ENCODE data around the gene GSKIP. TPM values are rescaled to one million over a fixed set of nuclear protein-coding genes. Genes with fewer than 3 reads are reported as not detected.
A peak's percentile ranks its signal among the peaks of the same experiment; 100 is the strongest.

GSKIP gene
- total RNA-seq, 2 experiments from 2014 or later = 25.4 to 25.9 TPM

DNA sequence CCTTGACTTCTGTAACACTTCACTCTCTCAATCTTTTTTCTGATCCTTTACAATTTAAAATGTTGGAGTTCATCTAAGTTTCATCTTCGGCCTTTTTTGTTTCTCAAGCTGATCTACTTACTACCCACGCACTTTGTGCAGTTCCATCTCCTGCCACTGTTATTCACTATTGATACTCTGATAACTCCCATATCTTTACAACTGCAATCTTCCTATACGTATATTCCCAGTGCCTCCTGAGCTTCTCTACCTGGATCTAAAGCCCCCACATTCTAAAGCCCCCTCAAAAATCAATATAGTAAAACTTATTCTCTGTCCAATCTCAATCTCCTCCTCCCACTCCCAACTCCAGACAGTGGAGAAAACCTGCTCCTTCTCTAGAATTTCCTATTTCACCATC is 6.1 kb upstream of the GSKIP start:
- Mint-ChIP-seq H3K36me3 (ENCODE audit: low read depth) (no peaks in the 10 kb centered on the region), H3K4me3 (no peak overlapping the region), H3K27ac (no peak overlapping the region), H3K27me3 (no peaks in the 10 kb centered on the region), H3K4me1 (peaks cover 23% of the 10 kb centered on the region), H3K9me3 (no peaks in the 10 kb centered on the region)
- no peak for DNase-seq
- ChIA-PET CTCF (no interaction called here), POLR2A (no interaction called here)

GRCh38 chr14:96359959-96360358 is 3.4 kb upstream of the GSKIP start:
- ChIA-PET CTCF (no interaction called here), POLR2A (no interaction called here)
- no peak overlapping the region for H3K27ac Mint-ChIP-seq
- H3K4me3 Mint-ChIP-seq = no peak overlapping the region
- H3K9me3 Mint-ChIP-seq = no peaks in the 10 kb centered on the region
- H3K36me3 Mint-ChIP-seq (ENCODE audit: low read depth) = peaks cover 1% of the 10 kb centered on the region
- H3K27me3 Mint-ChIP-seq = no peaks in the 10 kb centered on the region
- H3K4me1 Mint-ChIP-seq = peaks cover 33% of the 10 kb centered on the region
- DNase-seq = no peak

- Mint-ChIP-seq H3K36me3 (ENCODE audit: low read depth) (peaks cover 4% of the 10 kb centered on the region), H3K4me1 (peaks cover 40% of the 10 kb centered on the region), H3K9me3 (no peaks in the 10 kb centered on the region), H3K4me3 (peak overlapping the region; percentile 80), H3K27ac (peak overlapping the region; percentile 81), H3K27me3 (no peaks in the 10 kb centered on the region)
- CTCF ChIA-PET = no interaction called here
- POLR2A ChIA-PET = interaction anchor here (1.0 to 2.1 kb wide), 3 partner anchors 18 to 42 kb away, joined by 4 to 12 read pairs (median 5); partner anchors contain the start of gene AK7
- peak; percentile 66 for DNase-seq
Measured at GRCh38 chr14:96362071-96362964, 1.0 kb upstream of the GSKIP start.

- Mint-ChIP-seq H3K36me3 (ENCODE audit: low read depth) (peaks cover 7% of the 10 kb centered on the region), H3K27me3 (no peaks in the 10 kb centered on the region), H3K4me1 (peaks cover 45% of the 10 kb centered on the region), H3K4me3 (peak overlapping the region; percentile 80), H3K9me3 (no peaks in the 10 kb centered on the region), H3K27ac (peak overlapping the region; percentile 77)
- CTCF ChIA-PET = no interaction called here
- POLR2A ChIA-PET = interaction anchor here (1.0 to 2.1 kb wide), 3 partner anchors 17 to 29 kb away, joined by 3 to 12 read pairs (median 4); partner anchors contain the start of gene AK7
- DNase-seq = peak; percentile 44
Measured at GRCh38 chr14:96363751-96364336, 518 bp downstream of the GSKIP start.

GRCh38 chr14:96364962-96365361 is 1.6 kb downstream of the GSKIP start:
- DNase-seq = no peak
- CTCF ChIA-PET = no interaction called here
- peaks cover 11% of the 10 kb centered on the region for H3K36me3 Mint-ChIP-seq (ENCODE audit: low read depth)
- H3K4me3 Mint-ChIP-seq = peak overlapping the region; percentile 80
- POLR2A ChIA-PET = no interaction called here
- no peaks in the 10 kb centered on the region for H3K27me3 Mint-ChIP-seq
- H3K27ac Mint-ChIP-seq = no peak overlapping the region
- peaks cover 45% of the 10 kb centered on the region for H3K4me1 Mint-ChIP-seq
- H3K9me3 Mint-ChIP-seq = no peaks in the 10 kb centered on the region

DNA sequence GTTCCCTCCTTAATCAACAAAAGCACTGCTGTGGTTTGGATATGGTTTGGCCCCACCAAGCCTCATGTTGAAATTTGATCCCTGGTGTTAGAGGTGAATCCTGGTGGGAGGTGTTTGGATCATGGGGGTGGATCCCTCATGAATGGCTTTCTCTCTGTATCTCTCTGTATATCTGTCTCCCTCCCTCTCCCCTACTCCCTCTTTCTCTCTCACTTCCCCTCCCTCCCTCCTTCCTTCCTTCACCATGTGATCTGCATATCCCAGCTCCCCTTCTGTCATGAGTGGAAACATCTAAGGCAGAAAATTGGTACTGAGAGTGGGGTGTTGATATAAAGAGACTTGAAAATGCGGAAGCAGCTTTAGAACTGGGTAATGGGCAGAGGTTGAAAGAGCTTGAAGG is 5.2 kb downstream of the GSKIP start:
- H3K27me3 Mint-ChIP-seq = no peaks in the 10 kb centered on the region
- H3K4me3 Mint-ChIP-seq = no peak overlapping the region
- H3K4me1 Mint-ChIP-seq = peaks cover 30% of the 10 kb centered on the region
- no peaks in the 10 kb centered on the region for H3K9me3 Mint-ChIP-seq
- H3K27ac Mint-ChIP-seq = no peak overlapping the region
- peaks cover 11% of the 10 kb centered on the region for H3K36me3 Mint-ChIP-seq (ENCODE audit: low read depth)
- no peak for DNase-seq
- ChIA-PET CTCF (no interaction called here), POLR2A (interaction anchor here (0.9 kb wide), 1 partner anchor 10 kb away, joined by 3 read pairs; no protein-coding TSS in a partner anchor)

DNA sequence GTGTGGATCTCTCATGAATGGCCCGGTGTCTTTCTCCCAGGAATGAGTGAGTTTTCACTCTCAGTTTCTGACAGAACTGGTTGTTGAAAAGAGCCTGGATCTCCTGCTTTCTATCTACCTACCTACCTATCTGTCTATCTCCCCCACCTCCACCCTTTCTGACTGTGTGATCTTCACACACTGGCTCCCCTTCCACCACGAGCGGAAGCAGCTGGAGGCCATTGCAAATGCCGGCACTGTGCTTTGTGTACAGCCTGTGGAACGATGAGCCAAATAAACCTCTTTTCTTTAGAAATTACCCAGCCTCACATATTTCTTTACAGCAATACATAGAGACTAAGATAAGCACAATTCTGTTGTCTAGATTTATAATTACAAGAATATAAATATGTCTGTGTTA is 7.2 kb downstream of the GSKIP start:
- Mint-ChIP-seq H3K4me1 (peaks cover 17% of the 10 kb centered on the region), H3K4me3 (no peak overlapping the region), H3K27me3 (no peaks in the 10 kb centered on the region), H3K27ac (no peak overlapping the region), H3K36me3 (ENCODE audit: low read depth) (peaks cover 7% of the 10 kb centered on the region), H3K9me3 (no peaks in the 10 kb centered on the region)
- ChIA-PET CTCF (no interaction called here), POLR2A (interaction anchor here (1.5 kb wide), 1 partner anchor 21 kb away, joined by 4 read pairs; no protein-coding TSS in a partner anchor)
- no peak for DNase-seq

GRCh38 chr14:96373538-96373937 is 10.2 kb downstream of the GSKIP start:
- H3K9me3 Mint-ChIP-seq = no peaks in the 10 kb centered on the region
- H3K36me3 Mint-ChIP-seq (ENCODE audit: low read depth) = peaks cover 7% of the 10 kb centered on the region
- DNase-seq = no peak
- peaks cover 7% of the 10 kb centered on the region for H3K4me1 Mint-ChIP-seq
- CTCF ChIA-PET = no interaction called here
- no peak overlapping the region for H3K27ac Mint-ChIP-seq
- POLR2A ChIA-PET = interaction anchor here (0.9 kb wide), 1 partner anchor 17 kb away, joined by 3 read pairs; no protein-coding TSS in a partner anchor
- no peaks in the 10 kb centered on the region for H3K27me3 Mint-ChIP-seq
- no peak overlapping the region for H3K4me3 Mint-ChIP-seq

DNA sequence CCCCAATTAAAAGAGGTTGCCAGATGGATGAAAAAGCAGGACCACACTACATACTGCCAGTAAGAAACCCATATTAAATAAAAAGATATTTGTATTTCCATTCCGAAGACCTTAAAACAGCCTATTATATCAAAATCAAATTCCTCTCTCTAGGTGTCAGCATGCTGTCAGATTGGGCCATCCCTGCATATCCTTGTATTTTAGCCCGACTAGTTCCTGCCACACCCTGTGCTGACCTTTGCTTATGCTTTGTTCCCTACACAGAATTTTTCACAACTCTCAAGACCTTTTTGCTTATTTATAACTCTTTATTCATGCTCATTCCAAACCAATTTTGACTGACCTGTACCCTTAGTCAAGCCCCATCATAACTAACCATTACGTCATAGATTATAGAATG is 12.8 kb downstream of the GSKIP start:
- Mint-ChIP-seq H3K27ac (no peak overlapping the region), H3K4me3 (no peak overlapping the region), H3K36me3 (ENCODE audit: low read depth) (no peaks in the 10 kb centered on the region), H3K9me3 (no peaks in the 10 kb centered on the region), H3K4me1 (peaks cover 7% of the 10 kb centered on the region), H3K27me3 (no peaks in the 10 kb centered on the region)
- CTCF ChIA-PET = no interaction called here
- DNase-seq = no peak
- POLR2A ChIA-PET = no interaction called here

DNA sequence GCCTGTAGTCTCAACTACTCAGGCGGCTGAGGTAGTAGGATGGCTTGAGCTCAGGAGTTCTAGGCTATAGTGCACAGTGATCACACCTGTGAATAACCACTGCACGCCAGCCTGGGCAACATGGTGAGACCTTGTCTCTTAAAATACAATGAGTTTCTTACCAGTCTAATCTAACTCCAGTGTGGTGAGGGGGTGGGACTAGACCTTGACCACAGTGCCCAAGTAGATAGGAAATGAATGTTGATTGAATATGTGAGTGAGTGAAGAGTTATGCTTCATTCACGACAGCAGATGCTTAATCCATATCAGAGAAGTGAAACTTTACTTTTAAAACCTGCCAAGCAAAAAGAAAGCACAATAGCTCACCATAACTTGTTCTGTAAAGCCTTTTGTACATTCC is 17.4 kb downstream of the GSKIP start:
- Mint-ChIP-seq H3K36me3 (ENCODE audit: low read depth) (peaks cover 22% of the 10 kb centered on the region), H3K9me3 (no peaks in the 10 kb centered on the region), H3K27me3 (no peaks in the 10 kb centered on the region), H3K27ac (no peak overlapping the region), H3K4me3 (no peak overlapping the region), H3K4me1 (peaks cover 7% of the 10 kb centered on the region)
- POLR2A ChIA-PET = interaction anchor here (2.6 kb wide), 1 partner anchor 18 kb away, joined by 12 read pairs; the partner anchor contains the start of genes ATG2B and GSKIP
- peak; percentile 21 for DNase-seq
- CTCF ChIA-PET = interaction anchor here (1.3 kb wide), 1 partner anchor 10 kb away, joined by 4 read pairs; no protein-coding TSS in a partner anchor

DNA sequence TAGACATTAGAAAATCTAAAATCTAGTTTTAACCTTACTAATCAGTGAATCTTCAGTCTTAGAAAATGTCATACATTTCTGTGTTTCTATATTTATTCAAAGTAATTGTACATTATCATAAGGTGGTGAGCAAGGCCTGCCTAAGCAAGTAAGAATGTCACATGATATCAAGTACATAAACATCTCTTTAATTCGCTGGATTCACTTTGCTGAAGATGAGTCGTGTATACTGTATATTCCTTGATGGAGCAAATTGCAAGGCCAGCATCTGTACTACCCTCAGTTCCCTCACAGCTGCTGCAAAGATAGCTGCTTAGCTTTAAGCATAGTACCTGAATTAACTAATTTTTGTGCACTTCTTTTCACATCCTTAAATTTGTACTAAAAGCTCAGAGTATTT is 20.1 kb downstream of the GSKIP start:
- Mint-ChIP-seq H3K36me3 (ENCODE audit: low read depth) (peaks cover 26% of the 10 kb centered on the region), H3K9me3 (no peaks in the 10 kb centered on the region), H3K27ac (no peak overlapping the region), H3K4me3 (no peak overlapping the region), H3K4me1 (peaks cover 7% of the 10 kb centered on the region), H3K27me3 (no peaks in the 10 kb centered on the region)
- POLR2A ChIA-PET = no interaction called here
- no peak for DNase-seq
- CTCF ChIA-PET = no interaction called here

DNA sequence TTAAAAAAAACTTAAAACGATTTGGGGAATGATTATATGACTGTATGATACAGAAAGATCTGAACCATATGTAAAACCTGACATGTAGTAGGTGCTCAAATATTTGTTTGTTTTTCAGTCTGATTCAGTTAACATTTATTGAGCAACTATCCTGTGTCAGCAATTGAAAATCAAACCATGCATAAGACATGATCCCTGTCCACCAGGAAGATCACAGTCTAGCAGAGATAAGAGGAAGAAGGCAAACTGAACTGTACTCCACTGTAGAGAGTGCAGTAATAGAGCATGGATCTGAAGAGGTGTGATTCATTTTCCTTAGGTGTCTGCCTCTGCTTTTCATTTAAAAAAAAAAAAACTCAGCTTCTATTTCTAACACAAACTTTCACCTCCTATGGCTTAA is 20.7 kb downstream of the GSKIP start:
- ChIA-PET POLR2A (no interaction called here), CTCF (no interaction called here)
- Mint-ChIP-seq H3K27me3 (no peaks in the 10 kb centered on the region), H3K36me3 (ENCODE audit: low read depth) (peaks cover 26% of the 10 kb centered on the region), H3K4me3 (no peak overlapping the region), H3K27ac (no peak overlapping the region), H3K9me3 (no peaks in the 10 kb centered on the region), H3K4me1 (peaks cover 7% of the 10 kb centered on the region)
- DNase-seq = no peak

DNA sequence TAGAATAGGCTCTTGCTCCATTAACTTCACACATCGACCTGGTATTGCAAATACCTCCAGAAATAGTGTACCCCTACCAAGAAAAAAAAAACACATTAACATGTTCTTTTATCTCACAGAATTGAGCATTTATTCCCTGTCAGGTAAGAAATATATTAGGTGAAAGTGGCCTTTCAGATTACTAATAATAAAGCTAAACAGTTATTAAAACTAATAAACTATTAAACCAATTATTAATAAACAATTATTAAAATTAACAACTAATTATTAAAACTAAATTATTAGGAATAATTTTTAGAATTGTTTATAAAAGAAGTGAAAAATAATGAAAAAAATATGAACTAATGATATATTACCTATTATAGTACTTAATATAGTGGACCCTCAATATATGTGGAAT is 21.4 kb downstream of the GSKIP start:
- Mint-ChIP-seq H3K4me1 (peaks cover 7% of the 10 kb centered on the region), H3K4me3 (no peak overlapping the region), H3K9me3 (no peaks in the 10 kb centered on the region), H3K27ac (no peak overlapping the region), H3K27me3 (no peaks in the 10 kb centered on the region), H3K36me3 (ENCODE audit: low read depth) (peaks cover 26% of the 10 kb centered on the region)
- POLR2A ChIA-PET = no interaction called here
- CTCF ChIA-PET = no interaction called here
- DNase-seq = no peak
